ENCODE measurements around the gene ARHGAP6. TPM values are rescaled to one million over a fixed set of nuclear protein-coding genes. Genes with fewer than 3 reads are reported as not detected.
A peak's percentile ranks its signal among the peaks of the same experiment; 100 is the strongest.

ARHGAP6 gene
- total and polyA plus RNA-seq, 8 donors, result 2.2 to 26.4 (median 8.7) TPM

DNA sequence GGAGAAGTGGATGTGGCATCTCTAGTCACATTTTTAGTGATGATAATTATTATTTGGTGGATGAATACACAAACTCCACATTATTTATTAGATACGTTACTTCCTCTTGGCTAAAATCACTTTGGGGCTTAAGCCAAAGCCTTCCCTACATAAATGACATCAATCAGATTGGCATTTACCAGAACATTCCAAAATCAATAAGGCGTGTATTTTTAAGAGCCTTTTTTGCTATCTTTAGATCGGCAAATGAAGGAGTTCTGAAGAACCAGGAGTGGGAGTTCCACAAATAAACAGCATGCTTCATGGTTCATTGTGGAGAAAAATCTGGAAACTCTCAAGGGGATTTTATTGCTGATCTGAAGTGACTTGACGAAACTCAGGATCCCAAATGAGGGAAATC lies 282.8 kb downstream of the ARHGAP6 start:
- DNase-seq, result no peak
- Histone ChIP-seq H3K9me3 (peaks cover 0 to 8% (median 0%) of the 10 kb centered on the region in 4 donors), H3K27ac (peak overlapping the region in 2 of 5 donors; percentile 22 to 42), H3K4me3 (no peak overlapping the region), H3K27me3 (no peaks in the 10 kb centered on the region), H3K36me3 (no peaks in the 10 kb centered on the region), H3K4me1 (peaks cover 0 to 25% (median 9%) of the 10 kb centered on the region in 4 donors)
- intact Hi-C loops (cut with DNase I; ENCODE audit: low total_unique reads), result no loop called here
- no peak for TF ChIP-seq POLR2A (IDR thresholded peaks at IDR 0.05)
- TF ChIP-seq, protein P1, sequence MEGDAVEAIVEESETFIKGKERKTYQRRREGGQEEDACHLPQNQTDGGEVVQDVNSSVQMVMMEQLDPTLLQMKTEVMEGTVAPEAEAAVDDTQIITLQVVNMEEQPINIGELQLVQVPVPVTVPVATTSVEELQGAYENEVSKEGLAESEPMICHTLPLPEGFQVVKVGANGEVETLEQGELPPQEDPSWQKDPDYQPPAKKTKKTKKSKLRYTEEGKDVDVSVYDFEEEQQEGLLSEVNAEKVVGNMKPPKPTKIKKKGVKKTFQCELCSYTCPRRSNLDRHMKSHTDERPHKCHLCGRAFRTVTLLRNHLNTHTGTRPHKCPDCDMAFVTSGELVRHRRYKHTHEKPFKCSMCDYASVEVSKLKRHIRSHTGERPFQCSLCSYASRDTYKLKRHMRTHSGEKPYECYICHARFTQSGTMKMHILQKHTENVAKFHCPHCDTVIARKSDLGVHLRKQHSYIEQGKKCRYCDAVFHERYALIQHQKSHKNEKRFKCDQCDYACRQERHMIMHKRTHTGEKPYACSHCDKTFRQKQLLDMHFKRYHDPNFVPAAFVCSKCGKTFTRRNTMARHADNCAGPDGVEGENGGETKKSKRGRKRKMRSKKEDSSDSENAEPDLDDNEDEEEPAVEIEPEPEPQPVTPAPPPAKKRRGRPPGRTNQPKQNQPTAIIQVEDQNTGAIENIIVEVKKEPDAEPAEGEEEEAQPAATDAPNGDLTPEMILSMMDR (IDR thresholded peaks at IDR 0.05), result no peak
- no peak for TF ChIP-seq EP300 (IDR thresholded peaks at IDR 0.05)
- TF ChIP-seq POLR2AphosphoS5 (IDR thresholded peaks at IDR 0.05), result no peak
- 34 to 50% (median 39%) methylated on average over 4 of the region's 4 CpGs for WGBS, 5 donors

DNA sequence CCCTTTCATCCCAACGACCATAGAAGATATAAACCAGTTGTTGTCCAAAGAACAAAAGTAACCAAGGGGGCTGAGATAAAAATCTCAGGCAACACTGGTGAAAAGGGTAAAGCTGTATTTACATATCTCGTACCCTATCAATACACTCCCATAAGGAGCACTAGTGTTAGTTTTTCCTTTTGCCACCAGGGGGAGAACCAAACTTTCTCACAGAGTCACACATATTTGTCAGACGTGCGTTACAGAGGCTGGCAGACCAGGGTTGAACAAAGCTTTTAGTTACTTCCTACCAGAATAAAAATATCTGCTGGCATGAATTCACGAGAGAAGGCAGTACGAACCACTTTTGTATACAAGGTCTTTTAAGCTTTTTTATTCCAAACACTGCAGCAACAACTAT lies 284.3 kb downstream of the ARHGAP6 start:
- no peak for TF ChIP-seq POLR2AphosphoS5 (IDR thresholded peaks at IDR 0.05)
- TF ChIP-seq POLR2A (IDR thresholded peaks at IDR 0.05), result no peak
- TF ChIP-seq, protein P1 (IDR thresholded peaks at IDR 0.05), result peak in 4 of 7 experiments; percentile 40 to 65 (median 53)
- no peaks in the 10 kb centered on the region for H3K27me3 ChIP-seq
- peak overlapping the region in 2 of 5 donors; percentile 14 to 24 for H3K27ac ChIP-seq
- peaks cover 0 to 8% (median 0%) of the 10 kb centered on the region in 4 donors for H3K9me3 ChIP-seq
- no peaks in the 10 kb centered on the region for H3K36me3 ChIP-seq
- DNase-seq, result peak in 1 of 2 donors; percentile 81
- H3K4me3 ChIP-seq, result no peak overlapping the region
- WGBS, 5 donors, result 1 to 6% (median 2%) methylated on average over 6 of the region's 6 CpGs
- H3K4me1 ChIP-seq, result peaks cover 0 to 23% (median 6%) of the 10 kb centered on the region in 4 donors
- intact Hi-C loops (cut with DNase I; ENCODE audit: low total_unique reads), result no loop called here

DNA sequence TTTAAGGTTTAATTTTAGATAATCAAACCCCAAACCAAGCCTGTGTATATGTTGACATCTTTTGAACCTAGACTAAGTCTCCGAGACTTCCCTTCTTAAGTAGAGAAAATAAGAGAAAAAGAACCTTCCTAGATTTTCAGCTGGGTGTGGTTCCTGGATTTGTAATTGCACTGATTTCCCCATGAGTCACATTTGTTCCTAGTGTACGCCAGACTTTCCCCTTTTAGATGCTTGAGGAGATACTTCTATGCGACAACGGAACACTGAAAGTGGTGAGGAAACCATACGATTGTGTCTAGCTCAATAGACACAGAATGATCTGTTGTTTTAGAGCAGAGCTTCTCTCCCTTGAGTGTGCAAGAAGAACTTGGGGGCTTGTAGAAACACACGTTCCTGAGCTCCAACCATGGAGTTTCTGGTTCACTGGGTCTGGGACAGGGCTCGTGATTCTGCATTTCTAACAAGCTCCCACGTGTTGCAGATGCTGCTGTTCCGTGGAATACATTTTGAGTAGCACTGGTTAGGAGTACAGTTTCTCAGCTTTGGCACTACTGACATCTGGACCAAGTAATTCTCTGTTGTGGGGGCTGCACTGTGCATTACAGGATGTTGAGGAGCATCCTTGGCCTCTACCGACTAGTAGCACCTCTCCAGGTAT lies 285.4 kb downstream of the ARHGAP6 start:
- DNase-seq, result no peak
- TF ChIP-seq, protein P1 (IDR thresholded peaks at IDR 0.05), result no peak
- no peak for TF ChIP-seq EP300 (IDR thresholded peaks at IDR 0.05)
- no peak for TF ChIP-seq POLR2AphosphoS5 (IDR thresholded peaks at IDR 0.05)
- TF ChIP-seq POLR2A (IDR thresholded peaks at IDR 0.05), result no peak

DNA sequence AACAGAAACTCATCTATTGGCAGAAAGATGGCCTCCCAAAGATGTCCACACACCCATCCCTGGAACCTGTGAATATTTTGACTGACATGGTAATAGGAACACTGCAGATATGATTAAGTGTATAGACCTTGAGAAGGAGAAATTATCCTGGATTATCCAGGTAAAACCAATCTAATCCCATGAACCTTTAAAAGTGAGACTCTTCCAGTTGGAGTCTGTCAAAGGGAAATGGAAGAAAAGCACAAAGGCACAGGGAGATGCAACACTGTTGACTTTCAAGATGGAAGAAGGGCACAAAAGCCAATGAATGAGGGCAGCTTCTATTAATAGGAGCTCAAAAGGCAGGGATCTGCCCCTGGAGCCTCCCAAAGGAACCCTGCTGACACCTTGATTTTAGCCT lies 289.6 kb downstream of the ARHGAP6 start:
- Histone ChIP-seq H3K4me1 (peaks cover 0 to 5% (median 0%) of the 10 kb centered on the region in 4 donors), H3K4me3 (no peak overlapping the region), H3K27ac (no peak overlapping the region), H3K9me3 (peaks cover 0 to 8% (median 0%) of the 10 kb centered on the region in 4 donors), H3K27me3 (no peaks in the 10 kb centered on the region), H3K36me3 (no peaks in the 10 kb centered on the region)
- no peak for TF ChIP-seq POLR2AphosphoS5 (IDR thresholded peaks at IDR 0.05)
- no peak for TF ChIP-seq POLR2A (IDR thresholded peaks at IDR 0.05)
- TF ChIP-seq, protein P1 (IDR thresholded peaks at IDR 0.05), result no peak
- TF ChIP-seq EP300 (IDR thresholded peaks at IDR 0.05), result no peak
- intact Hi-C loops (cut with DNase I; ENCODE audit: low total_unique reads), result no loop called here
- no peak for DNase-seq

More for the DNA sequence above, 285.4 kb downstream of the ARHGAP6 start:
- 72 to 82% (median 73%) methylated on average over 10 of the region's 10 CpGs for WGBS, 5 donors
- no peaks in the 10 kb centered on the region for H3K27me3 ChIP-seq
- H3K9me3 ChIP-seq, result peaks cover 0 to 8% (median 0%) of the 10 kb centered on the region in 4 donors
- intact Hi-C loops (cut with DNase I; ENCODE audit: low total_unique reads), result no loop called here
- H3K4me3 ChIP-seq, result no peak overlapping the region
- H3K27ac ChIP-seq, result peak overlapping the region in 1 of 5 donors; percentile 15
- H3K36me3 ChIP-seq, result no peaks in the 10 kb centered on the region
- peaks cover 0 to 14% (median 2%) of the 10 kb centered on the region in 4 donors for H3K4me1 ChIP-seq
